NCI-H2196 (cell line): ENCODE data around the gene MOGAT2.

ENCODE experiments used
- DNase-seq: peaks from one replicate; lab custom pipeline; 2025; ENCODE audit not compliant: unreplicated experiment; lab: John Stamatoyannopoulos, UW

MOGAT2 gene

DNA sequence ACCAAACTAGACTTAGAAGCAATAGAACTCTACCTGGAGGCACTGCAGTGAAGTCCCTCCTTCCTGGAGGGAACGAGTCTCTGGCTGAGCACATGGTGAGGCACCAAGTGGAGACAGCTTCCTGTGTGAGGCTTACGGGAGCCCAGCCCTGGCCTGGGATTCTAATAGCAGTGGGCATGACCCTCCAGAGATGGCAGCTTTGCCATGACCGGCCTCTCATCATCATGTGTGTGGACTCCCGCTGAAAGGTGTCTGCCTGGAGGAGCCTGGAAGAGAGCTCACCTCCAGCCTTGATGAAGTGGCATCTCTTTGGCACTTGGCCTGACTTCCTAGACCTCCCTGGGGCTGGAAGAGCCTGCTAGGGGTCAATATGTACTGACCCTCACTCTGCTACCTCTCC lies 58.9 kb downstream of the MOGAT2 start:
- no peak for DNase-seq

DNA sequence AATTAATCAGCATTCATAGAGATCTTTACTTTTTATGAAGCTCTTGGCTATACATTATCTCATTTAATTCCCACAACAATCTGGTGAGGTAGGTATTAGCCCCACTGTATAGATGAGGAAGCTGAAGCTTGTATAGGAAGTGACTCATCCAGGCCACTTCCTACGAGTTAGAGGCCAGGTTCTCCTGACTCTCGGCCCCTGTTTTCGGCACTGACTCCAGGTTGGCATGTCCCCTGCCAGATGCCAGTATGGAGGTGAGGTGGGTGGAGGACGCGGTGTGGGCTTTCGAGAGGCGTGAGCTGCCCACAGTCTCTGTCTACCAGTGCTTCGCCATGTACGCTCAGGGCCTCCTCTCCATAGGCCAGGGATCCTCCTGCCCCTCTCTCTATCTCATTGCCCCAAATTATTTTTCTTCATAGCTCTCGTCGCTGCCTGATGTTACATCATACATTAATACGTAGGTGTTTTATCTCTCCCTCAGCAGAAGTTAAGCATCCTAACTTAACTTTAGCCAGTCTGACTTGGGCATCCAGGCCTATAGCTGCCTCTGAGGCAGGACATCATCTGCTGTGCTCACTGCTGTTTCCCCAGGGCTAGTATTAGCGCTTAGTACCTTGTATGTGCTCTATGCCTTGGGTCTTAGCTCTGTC lies 59.9 kb downstream of the MOGAT2 start:
- DNase-seq, result no peak

DNA sequence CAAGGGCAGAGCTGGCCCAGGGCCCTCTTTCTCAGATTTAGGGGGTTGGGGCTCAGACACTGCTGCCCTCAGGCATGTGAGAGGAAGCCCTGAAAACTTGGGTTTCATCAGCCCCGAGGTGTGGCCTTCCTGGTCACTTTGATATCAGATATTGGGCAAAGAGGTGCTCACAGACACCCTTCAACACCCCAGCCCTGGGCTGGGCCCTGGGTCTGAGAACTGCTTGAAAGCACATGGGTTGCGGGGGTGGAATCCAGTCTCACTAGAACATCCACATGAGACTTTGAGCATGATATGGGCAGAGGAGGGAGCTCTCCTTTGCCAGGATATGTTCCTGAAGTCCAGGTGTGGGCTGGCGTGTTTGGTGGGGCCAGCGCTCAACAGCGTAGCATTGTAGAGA lies 61.3 kb downstream of the MOGAT2 start:
- DNase-seq, result no peak

DNA sequence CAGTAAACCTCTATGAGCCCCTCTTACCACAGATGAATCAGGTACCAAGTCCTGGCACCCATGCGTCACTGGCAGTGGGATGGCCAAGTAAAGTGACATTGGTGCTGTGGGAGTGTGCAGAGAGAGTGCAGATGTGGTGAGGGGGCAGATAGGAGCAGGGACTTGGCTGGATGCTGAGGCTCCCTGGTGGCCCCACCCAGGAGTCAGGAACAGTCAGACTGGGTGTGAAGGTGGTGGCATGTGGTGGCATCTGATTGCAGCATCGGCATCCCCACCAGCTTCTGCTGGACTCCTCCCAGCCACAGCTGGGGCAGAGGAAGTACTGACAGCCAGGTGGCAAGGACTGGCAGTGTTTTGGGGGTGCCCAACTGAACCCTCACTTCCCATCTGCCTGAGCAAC lies 62.3 kb downstream of the MOGAT2 start:
- no peak for DNase-seq

DNA sequence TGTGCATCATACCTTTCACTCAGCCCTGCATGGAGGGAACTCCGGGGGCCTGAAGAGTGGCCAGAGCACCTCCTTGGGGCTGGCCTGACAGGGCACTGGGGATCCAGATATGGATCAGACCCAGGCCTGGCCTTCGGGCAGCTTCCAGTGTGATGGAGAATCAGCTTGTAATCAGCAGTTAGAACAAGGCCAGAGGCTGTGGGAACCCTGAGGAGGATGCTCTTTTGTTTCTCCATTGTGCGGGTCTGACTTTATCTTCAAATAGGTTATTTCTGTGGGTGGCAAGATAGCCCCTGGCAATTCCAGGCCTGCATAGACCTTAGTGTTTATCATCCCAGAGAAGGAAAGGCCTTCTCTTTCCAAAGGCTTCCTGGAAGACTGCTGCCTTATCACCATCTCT lies 63.2 kb downstream of the MOGAT2 start:
- no peak for DNase-seq

DNA sequence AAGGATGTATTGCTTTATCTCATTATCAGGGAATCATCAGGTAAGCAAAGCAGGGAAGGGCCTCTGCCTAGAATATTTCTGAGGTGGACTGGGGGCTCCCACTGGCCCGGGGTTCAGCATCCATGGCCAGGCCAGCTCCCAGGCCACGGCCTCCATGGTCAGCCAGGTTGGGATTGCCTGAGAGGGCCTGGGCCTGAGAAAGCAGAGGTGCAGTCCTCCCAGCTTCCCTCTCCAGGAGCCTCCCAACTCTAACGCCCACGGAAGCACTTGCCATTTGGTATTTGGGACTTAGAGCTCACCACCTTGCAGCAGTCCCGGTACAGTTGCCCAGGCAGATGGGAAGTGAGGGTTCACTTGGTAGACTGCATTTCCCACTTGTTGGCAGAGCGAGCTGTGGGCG lies 63.7 kb downstream of the MOGAT2 start:
- DNase-seq, result no peak

DNA sequence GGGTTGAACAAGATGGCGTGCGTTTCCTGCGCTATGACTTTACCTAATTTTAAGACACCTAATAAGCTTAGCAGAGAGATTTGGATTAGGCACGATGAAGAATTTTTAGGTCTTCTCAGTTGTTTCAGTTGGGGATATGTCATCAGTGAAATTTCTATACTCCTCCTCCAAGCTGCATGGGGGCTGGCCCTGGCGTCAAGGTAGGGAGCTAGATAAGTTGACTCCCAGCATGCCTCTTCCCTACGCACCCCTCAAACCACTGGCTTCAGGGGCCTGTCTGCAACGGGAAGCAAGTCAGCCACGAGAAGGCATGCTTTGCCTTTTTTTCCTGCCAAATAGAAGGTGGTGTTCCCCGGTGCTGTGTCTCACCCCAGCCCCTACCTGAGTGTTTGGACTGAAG lies 64.2 kb downstream of the MOGAT2 start:
- DNase-seq, result no peak
